Keratinocyte (primary cell): ENCODE results near the gene CHRNG. TPM values are rescaled to one million over a fixed set of nuclear protein-coding genes. Genes with fewer than 3 reads are reported as not detected.

Experiments
- DNase-seq: peaks from one replicate; pipeline ENCODE4 v3.0.0-alpha.2; 2011; ENCODE audit warnings: low read depth, missing footprints, low spot score
- FAIRE-seq: peaks from 2 replicates; lab custom pipeline; 2011; peaks lifted over from hg19 to GRCh38; lab: Jason Lieb, UNC
- H2AFZ ChIP-seq: 2 replicates; pipeline ENCODE4 v1.6.0; 2012; ENCODE audit warnings: low read length, control low read depth, inconsistent platforms; ENCODE audit not compliant: control insufficient read depth
- H3K27ac ChIP-seq: 2 replicates; pipeline ENCODE4 v1.5.1; 2011; ENCODE audit warnings: low read length; ENCODE audit not compliant: control insufficient read depth, insufficient read depth
- H3K27me3 ChIP-seq: 3 replicates; pipeline ENCODE4 v1.6.0; 2011; ENCODE audit warnings: low read length; ENCODE audit not compliant: control insufficient read depth, insufficient read depth; ENCODE audit errors: extremely low read depth
- H3K36me3 ChIP-seq, 2 experiments: 2 replicates in 1 of 2; 3 replicates in 1 of 2; pipeline ENCODE4 v1.5.1; 2011; ENCODE audit warnings: low read length in 2 of 2, mild to moderate bottlenecking in 1 of 2; ENCODE audit not compliant: control insufficient read depth in 2 of 2, insufficient read depth in 2 of 2; ENCODE audit errors: extremely low read depth in 1 of 2
- H3K4me1 ChIP-seq: 3 replicates; pipeline ENCODE4 v1.5.1; 2011; ENCODE audit warnings: low read length; ENCODE audit not compliant: control insufficient read depth, insufficient read depth; ENCODE audit errors: extremely low read depth
- H3K4me2 ChIP-seq: 3 replicates; pipeline ENCODE4 v1.6.0; 2011; ENCODE audit warnings: low read depth, low read length; ENCODE audit not compliant: control insufficient read depth, insufficient read depth; ENCODE audit errors: extremely low read depth
- H3K4me3 ChIP-seq, 3 experiments: fragments of 200-600 bp in 1 of 3; sonication (generic) in 1 of 3; 2 replicates in 2 of 3; 3 replicates in 1 of 3; pipeline ENCODE4 v1.5.1; 2011 to 2016; ENCODE audit warnings: low read length in 3 of 3, mild to moderate bottlenecking in 3 of 3, control low read depth in 2 of 3, inconsistent platforms in 1 of 3, low read depth in 1 of 3, mixed read lengths in 1 of 3, mixed run types in 1 of 3, moderate library complexity in 1 of 3; ENCODE audit not compliant: control insufficient read depth in 2 of 3, insufficient read depth in 2 of 3; ENCODE audit errors: extremely low read depth in 1 of 3
- H3K79me2 ChIP-seq: 2 replicates; pipeline ENCODE4 v1.6.0; 2012; ENCODE audit warnings: low read length; ENCODE audit not compliant: control insufficient read depth, insufficient read depth
- H3K9ac ChIP-seq: 3 replicates; pipeline ENCODE4 v1.6.0; 2011; ENCODE audit warnings: low read length; ENCODE audit not compliant: control insufficient read depth, insufficient read depth; ENCODE audit errors: extremely low read depth
- H3K9me1 ChIP-seq: 3 replicates; pipeline ENCODE4 v1.6.0; 2011; ENCODE audit warnings: low read length; ENCODE audit not compliant: control insufficient read depth, insufficient read depth; ENCODE audit errors: extremely low read depth
- H3K9me3 ChIP-seq: 2 replicates; pipeline ENCODE4 v1.5.1; 2012; ENCODE audit warnings: low read depth, low read length; ENCODE audit not compliant: control insufficient read depth
- H4K20me1 ChIP-seq: 3 replicates; pipeline ENCODE4 v1.6.0; 2011; ENCODE audit warnings: low read length; ENCODE audit not compliant: control insufficient read depth, insufficient read depth; ENCODE audit errors: extremely low read depth
- EZH2 ChIP-seq: IDR thresholded peaks from one replicate; pipeline ENCODE4 v1.6.1; 2012; ENCODE audit warnings: inconsistent platforms, mild to moderate bottlenecking, low read length, moderate library complexity
- dilution Hi-C: fragments of 300-500 bp; cut with MboI; formaldehyde crosslinking; loops from one replicate; pipeline ENCODE4 v1.7.0; 2020; ENCODE audit warnings: low sequenced_read_pairs; ENCODE audit not compliant: extremely low pct_ligation_motif_present
- polyA plus RNA-seq, 5 experiments: library from polyadenylated mRNA; depleted of rRNA in 3 of 5; stranded (reverse) in 3 of 5; stranded (forward) in 1 of 5; unstranded in 1 of 5; fragments of >200 nt; gene quantifications; 1 replicate in 1 of 5; 2 replicates in 3 of 5; 3 replicates in 1 of 5; pipeline versions ENCODE4 v1.2.1 to v1.2.3, GENCODE V29; 2011 to 2012; ENCODE audit warnings: missing spikeins in 2 of 5, low read depth in 1 of 5, low replicate concordance in 1 of 5
- TF ChIP-seq, protein P1 (sequence below), 3 experiments: IDR thresholded peaks in 1 of 3; conservative IDR thresholded peaks in 1 of 3; optimal IDR thresholded peaks in 1 of 3; 2 replicates in 2 of 3; 3 replicates in 1 of 3; pipeline versions ENCODE3 to v1.5.1; 2011; ENCODE audit warnings: low read length in 3 of 3, mild to moderate bottlenecking in 3 of 3, moderate library complexity in 2 of 3, control low read depth in 1 of 3, inconsistent platforms in 1 of 3; ENCODE audit not compliant: insufficient read depth in 2 of 3; ENCODE audit errors: extremely low read depth in 1 of 3

Gene CHRNG
- polyA plus RNA-seq, 1 donor (not counting 4 experiments of a cell fraction or from before 2014, with no cell fraction given) = not detected

DNA sequence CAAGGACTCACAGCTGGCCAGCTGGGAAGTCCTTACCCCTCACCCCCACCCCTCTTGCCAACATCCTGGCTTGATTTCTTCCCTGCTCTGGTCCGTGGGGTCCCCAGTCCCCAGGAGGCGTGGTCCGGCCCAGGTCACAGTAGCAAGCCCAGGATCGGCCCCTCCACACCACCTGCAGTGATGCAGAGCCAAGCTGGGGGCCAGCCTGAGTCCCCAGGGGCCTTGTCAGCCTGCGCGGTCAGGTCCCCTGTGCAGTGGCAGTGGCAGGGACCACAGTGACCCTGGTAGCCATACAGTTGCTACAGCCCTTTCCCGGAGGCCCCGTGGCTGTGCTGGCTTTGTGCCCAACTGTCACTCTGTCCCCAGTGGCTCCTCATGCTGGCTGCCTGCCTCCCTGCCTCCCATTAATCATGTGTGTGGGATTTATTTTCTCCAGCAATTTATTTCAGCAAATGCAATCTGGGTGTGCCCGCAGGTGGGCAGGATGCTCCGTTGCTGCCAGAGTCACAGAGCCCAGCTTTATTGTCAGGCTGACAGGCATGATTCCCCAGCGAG lies 28.1 kb upstream of the CHRNG start:
- no peaks in the 10 kb centered on the region for H3K4me1 ChIP-seq
- no peaks in the 10 kb centered on the region for H3K9me1 ChIP-seq
- H3K27me3 ChIP-seq = peaks cover 11% of the 10 kb centered on the region
- FAIRE-seq (no peak), DNase-seq (no peak)
- no peaks in the 10 kb centered on the region for H3K36me3 ChIP-seq
- TF ChIP-seq, protein P1, sequence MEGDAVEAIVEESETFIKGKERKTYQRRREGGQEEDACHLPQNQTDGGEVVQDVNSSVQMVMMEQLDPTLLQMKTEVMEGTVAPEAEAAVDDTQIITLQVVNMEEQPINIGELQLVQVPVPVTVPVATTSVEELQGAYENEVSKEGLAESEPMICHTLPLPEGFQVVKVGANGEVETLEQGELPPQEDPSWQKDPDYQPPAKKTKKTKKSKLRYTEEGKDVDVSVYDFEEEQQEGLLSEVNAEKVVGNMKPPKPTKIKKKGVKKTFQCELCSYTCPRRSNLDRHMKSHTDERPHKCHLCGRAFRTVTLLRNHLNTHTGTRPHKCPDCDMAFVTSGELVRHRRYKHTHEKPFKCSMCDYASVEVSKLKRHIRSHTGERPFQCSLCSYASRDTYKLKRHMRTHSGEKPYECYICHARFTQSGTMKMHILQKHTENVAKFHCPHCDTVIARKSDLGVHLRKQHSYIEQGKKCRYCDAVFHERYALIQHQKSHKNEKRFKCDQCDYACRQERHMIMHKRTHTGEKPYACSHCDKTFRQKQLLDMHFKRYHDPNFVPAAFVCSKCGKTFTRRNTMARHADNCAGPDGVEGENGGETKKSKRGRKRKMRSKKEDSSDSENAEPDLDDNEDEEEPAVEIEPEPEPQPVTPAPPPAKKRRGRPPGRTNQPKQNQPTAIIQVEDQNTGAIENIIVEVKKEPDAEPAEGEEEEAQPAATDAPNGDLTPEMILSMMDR (optimal IDR thresholded peaks at IDR 0.05 in 1 of 3, IDR thresholded peaks at IDR 0.05 in 1 of 3, conservative IDR thresholded peaks at IDR 0.05 in 1 of 3; ENCODE audit: extremely low read depth in 1 of 3, insufficient read depth in 2 of 3, low read length in 3 of 3) = no peak
- TF ChIP-seq EZH2 = no peak
- H2AFZ ChIP-seq = no peak overlapping the region
- H4K20me1 ChIP-seq = no peaks in the 10 kb centered on the region
- no peak overlapping the region for H3K4me3 ChIP-seq
- H3K27ac ChIP-seq = no peak overlapping the region
- no peaks in the 10 kb centered on the region for H3K79me2 ChIP-seq
- dilution Hi-C loops = no loop called here
- H3K4me2 ChIP-seq = no peak overlapping the region
- no peaks in the 10 kb centered on the region for H3K9me3 ChIP-seq
- no peak overlapping the region for H3K9ac ChIP-seq

DNA sequence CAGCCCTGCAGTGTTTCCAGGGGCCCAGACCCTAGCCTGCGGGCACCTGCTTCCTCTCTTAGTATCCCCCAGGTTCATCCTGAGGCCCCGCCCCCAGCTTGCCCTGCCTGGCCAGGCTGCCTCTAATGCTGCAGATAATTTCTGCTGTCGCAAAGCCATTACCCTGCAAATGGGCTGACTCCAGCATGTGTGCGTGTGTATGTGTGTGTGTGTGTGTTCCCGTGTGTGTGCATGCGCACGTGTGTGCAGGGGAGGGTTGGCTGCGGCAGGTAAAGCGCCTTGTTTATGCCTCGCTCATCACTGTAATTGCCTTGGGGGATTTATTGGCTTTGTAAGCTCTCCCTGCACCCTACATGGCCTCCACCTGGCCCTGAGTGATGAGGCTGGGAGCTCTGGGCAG lies 26.9 kb upstream of the CHRNG start:
- Histone ChIP-seq H2AFZ (no peak overlapping the region), H3K9ac (no peak overlapping the region), H3K36me3 (no peaks in the 10 kb centered on the region), H3K4me1 (no peaks in the 10 kb centered on the region), H3K79me2 (no peaks in the 10 kb centered on the region), H3K9me3 (no peaks in the 10 kb centered on the region), H3K4me3 (no peak overlapping the region), H3K27ac (no peak overlapping the region), H3K4me2 (no peak overlapping the region), H3K9me1 (no peaks in the 10 kb centered on the region), H4K20me1 (no peaks in the 10 kb centered on the region), H3K27me3 (peaks cover 11% of the 10 kb centered on the region)
- dilution Hi-C loops = no loop called here
- no peak for DNase-seq
- FAIRE-seq = no peak
- TF ChIP-seq, protein P1 (optimal IDR thresholded peaks at IDR 0.05 in 1 of 3, IDR thresholded peaks at IDR 0.05 in 1 of 3, conservative IDR thresholded peaks at IDR 0.05 in 1 of 3; ENCODE audit: extremely low read depth in 1 of 3, insufficient read depth in 2 of 3, low read length in 3 of 3) = no peak
- no peak for TF ChIP-seq EZH2
